A172 (cell line): ENCODE measurements around the gene FRAS1. TPM values are rescaled to one million over a fixed set of nuclear protein-coding genes. Genes with fewer than 3 reads are reported as not detected.
A peak's percentile ranks its signal among the peaks of the same experiment; 100 is the strongest.
"Not testable (repeated sequence)": the region's sequence is repeated elsewhere in the genome, so short reads cannot be mapped to it uniquely, and the experiment has no call there.

ENCODE experiments used
- DNase-seq: peaks from one replicate; pipeline ENCODE4 v3.0.0-alpha.2; 2015; ENCODE audit warnings: low spot score
- total RNA-seq: library from RNA; depleted of rRNA; stranded (reverse); fragments of >200 nt; shearing (Covaris generic); gene quantifications from 2 replicates; pipeline ENCODE4 v1.2.3, GENCODE V29; 2014

FRAS1 gene
- total RNA-seq, 1 experiment from 2014 or later, result 0.81 TPM

- no peak for DNase-seq
These were observed 455.3 kb downstream of the FRAS1 start for GRCh38 chr4:78512357-78512920.

- no peak for DNase-seq
These were observed 456.4 kb downstream of the FRAS1 start for GRCh38 chr4:78513411-78513975.

- peak; percentile 9 for DNase-seq
These were observed 460.0 kb downstream of the FRAS1 start for GRCh38 chr4:78517050-78517652.

DNA sequence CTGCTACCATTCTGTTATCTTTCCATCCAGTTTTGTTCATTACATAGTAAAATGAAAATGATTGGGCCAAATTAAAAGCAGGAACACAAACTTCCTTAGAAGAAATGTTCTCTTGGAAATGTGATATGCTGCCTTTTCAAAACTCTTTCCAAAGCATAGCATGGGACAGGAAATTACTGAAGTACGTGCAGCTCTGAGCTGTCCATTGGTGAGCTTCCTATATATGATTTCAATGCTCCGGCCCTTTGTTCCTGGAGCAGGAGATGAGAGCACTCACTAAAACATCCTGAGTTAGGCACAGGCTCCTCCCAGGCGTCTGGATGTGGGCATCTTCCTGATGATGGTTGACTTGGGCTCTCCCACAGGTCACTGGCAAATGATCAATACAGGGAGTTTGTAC, 461.4 kb downstream of the FRAS1 start:
- DNase-seq, result no peak

GRCh38 chr4:78519962-78520361, 462.8 kb downstream of the FRAS1 start:
- no peak for DNase-seq

GRCh38 chr4:78520808-78521226, 463.7 kb downstream of the FRAS1 start:
- no peak for DNase-seq

- no peak for DNase-seq
These were observed 466.9 kb downstream of the FRAS1 start for GRCh38 chr4:78524009-78524408.

- no peak for DNase-seq
These were observed 468.4 kb downstream of the FRAS1 start for GRCh38 chr4:78525559-78525958.

DNA sequence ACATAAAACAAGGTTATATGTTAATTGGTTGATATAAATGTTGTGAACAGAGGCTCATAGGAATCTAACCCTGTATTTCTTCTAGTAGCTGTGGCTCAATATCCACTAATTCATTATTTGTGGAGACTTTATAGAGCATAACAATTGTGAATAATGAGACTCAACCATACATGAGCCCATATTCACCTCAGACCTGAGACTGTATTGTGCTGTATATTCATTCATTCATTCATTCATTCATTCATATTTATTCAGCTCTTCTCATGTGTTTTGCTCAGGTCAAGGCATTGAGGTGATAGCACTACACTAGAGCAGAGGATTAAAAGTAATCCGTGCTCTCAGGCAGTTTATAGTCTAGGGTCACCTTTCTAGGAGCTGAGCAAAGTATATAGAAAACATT, 470.0 kb downstream of the FRAS1 start:
- no peak for DNase-seq

DNA sequence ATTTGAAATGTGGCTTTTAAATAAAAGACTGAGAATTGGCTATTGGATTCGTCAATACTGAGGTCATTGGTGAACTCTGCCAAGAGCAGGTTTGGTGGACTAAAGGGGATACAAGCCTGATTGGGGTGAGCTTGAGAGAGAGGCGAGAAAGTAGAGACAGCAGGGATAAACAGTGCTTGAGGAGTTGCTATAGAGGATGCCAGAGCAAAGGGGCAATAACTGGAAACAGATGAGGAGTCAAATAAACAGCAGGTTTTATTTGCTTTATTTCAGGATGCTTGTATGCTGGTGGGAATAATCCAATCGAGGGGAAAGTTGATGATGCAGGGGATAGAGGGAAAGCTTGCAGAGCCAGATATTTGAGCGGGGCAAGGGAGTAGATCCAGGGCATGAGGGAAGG, 470.4 kb downstream of the FRAS1 start:
- no peak for DNase-seq

DNA sequence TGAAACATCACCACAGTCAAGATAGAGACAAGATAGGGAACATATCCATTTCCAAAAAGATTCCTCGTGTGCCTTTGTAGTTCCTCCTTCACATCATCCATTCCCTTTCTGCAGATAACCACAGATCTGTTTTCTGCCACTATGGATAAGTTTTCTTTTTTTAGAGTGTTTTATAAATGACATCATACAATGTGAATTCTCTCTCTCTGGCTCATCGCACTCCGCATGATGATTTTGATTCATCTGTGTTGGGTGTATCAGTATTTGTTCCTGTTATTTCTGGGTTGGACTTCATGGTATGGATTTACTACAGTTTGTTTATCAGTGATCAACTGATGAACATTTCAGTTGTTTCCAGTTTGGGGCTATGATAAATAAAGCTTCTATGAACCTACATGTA, 471.2 kb downstream of the FRAS1 start:
- DNase-seq, result peak; percentile 11

GRCh38 chr4:78529569-78530209, 472.6 kb downstream of the FRAS1 start:
- peak; percentile 31 for DNase-seq

DNA sequence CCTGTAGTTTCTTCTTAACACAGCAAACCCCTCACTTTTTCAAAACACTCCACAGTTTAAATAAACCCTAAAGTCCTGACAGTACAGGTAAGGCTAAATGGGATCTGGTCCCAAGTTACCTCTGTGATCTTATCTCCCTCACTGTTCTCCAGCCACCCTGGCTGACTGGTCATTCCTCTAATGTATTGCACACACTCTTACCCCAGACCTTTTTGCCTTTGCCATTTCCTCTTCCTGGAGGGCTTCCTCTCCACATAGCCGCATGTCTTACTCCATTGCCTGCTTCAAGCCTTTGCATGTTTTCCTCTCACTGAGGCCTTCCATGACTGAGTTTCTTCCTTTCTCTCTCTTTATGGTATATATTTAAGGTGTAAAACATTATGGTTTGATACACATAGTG, 474.9 kb downstream of the FRAS1 start:
- no peak for DNase-seq

GRCh38 chr4:78533854-78534253, 476.7 kb downstream of the FRAS1 start:
- no peak for DNase-seq

- peak; percentile 35 for DNase-seq
These were observed 477.3 kb downstream of the FRAS1 start for GRCh38 chr4:78534286-78534955.

GRCh38 chr4:78542373-78542772, 485.2 kb downstream of the FRAS1 start:
- DNase-seq, result no peak

DNA sequence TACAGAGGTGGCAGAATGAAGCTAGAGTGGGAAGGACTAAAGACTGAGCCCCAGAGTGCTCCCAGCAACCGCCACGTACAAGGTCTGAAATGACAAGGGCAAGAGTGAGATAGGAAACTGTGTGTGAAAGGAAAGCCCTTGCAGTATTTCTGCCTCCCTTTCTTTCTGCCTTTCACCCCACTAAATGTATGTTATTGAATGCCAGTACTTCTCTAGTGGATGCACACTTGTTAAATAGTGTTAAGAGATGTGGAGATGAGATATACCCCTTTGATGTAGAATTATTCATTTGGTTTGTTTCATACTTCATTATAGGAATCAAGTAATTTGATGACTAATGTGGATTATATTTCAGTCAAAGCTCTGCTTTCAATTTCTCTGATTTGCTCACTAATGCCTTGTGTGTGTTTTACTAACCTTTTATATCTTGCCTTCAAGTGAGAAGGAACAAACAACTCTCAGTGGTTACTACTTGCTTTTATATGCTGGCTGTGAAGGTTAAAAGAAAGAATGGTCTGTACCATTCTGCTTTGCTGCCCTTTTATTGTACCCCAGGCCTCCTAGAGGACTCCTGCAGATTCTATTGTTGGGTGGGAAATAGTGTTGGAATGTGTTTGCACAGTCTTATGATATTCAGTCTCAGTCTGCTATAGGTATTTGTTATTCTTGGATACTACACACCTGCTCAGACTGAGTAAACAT, 486.5 kb downstream of the FRAS1 start:
- DNase-seq, result no peak

GRCh38 chr4:78544678-78545077, 487.6 kb downstream of the FRAS1 start:
- no peak for DNase-seq

- no peak for DNase-seq
These were observed 488.4 kb downstream of the FRAS1 start for GRCh38 chr4:78545275-78546246.

GRCh38 chr4:78547899-78548298, 490.8 kb downstream of the FRAS1 start:
- DNase-seq, result not testable (repeated sequence)

GRCh38 chr4:78548889-78549288, 491.8 kb downstream of the FRAS1 start:
- not testable (repeated sequence) for DNase-seq
